KOPT-K1 (cell line): ENCODE measurements around the gene RNPEP.
"Not testable (repeated sequence)": the region's sequence is repeated elsewhere in the genome, so short reads cannot be mapped to it uniquely, and the experiment has no call there.

ENCODE experiments used
- H3K27ac ChIP-seq: fragments of 200-600 bp; sonication (generic); 2 replicates; pipeline ENCODE4 v1.5.1; 2016; ENCODE audit warnings: antibody characterized with exemption, mild to moderate bottlenecking, low read depth, low read length; ENCODE audit not compliant: poor library complexity, severe bottlenecking
- H3K36me3 ChIP-seq: fragments of 200-600 bp; sonication (generic); 2 replicates; pipeline ENCODE4 v1.5.1; 2017; ENCODE audit warnings: antibody characterized with exemption, mild to moderate bottlenecking, low read length, moderate library complexity; ENCODE audit not compliant: insufficient read depth
- H3K9me3 ChIP-seq: fragments of 200-600 bp; sonication (generic); 2 replicates; pipeline ENCODE4 v1.5.1; 2017; ENCODE audit warnings: antibody characterized with exemption, low read length, mild to moderate bottlenecking; ENCODE audit not compliant: insufficient read depth, poor library complexity, severe bottlenecking

Gene RNPEP

GRCh38 chr1:202012544-202013478 is 30.4 kb downstream of the RNPEP start:
- Histone ChIP-seq H3K27ac (no peak overlapping the region), H3K36me3 (no peaks in the 10 kb centered on the region), H3K9me3 (no peaks in the 10 kb centered on the region)

GRCh38 chr1:202013603-202014002 is 31.2 kb downstream of the RNPEP start:
- Histone ChIP-seq H3K36me3 (no peaks in the 10 kb centered on the region), H3K27ac (no peak overlapping the region)

GRCh38 chr1:202014060-202014459 is 31.6 kb downstream of the RNPEP start:
- Histone ChIP-seq H3K27ac (no peak overlapping the region), H3K36me3 (no peaks in the 10 kb centered on the region), H3K9me3 (no peaks in the 10 kb centered on the region)

More at GRCh38 chr1:202013603-202014002, 31.2 kb downstream of the RNPEP start:
- no peaks in the 10 kb centered on the region for H3K9me3 ChIP-seq

- H3K36me3 ChIP-seq = no peaks in the 10 kb centered on the region
- H3K27ac ChIP-seq = no peak overlapping the region
- no peaks in the 10 kb centered on the region for H3K9me3 ChIP-seq
These were observed 32.6 kb downstream of the RNPEP start for GRCh38 chr1:202014915-202015661.

- no peak overlapping the region for H3K27ac ChIP-seq
- H3K36me3 ChIP-seq = no peaks in the 10 kb centered on the region
- no peaks in the 10 kb centered on the region for H3K9me3 ChIP-seq
These were observed 33.2 kb downstream of the RNPEP start for GRCh38 chr1:202015662-202015937.

- H3K36me3 ChIP-seq = no peaks in the 10 kb centered on the region
- H3K27ac ChIP-seq = no peak overlapping the region
- H3K9me3 ChIP-seq = no peaks in the 10 kb centered on the region
These were observed 33.8 kb downstream of the RNPEP start for GRCh38 chr1:202016022-202016810.

- Histone ChIP-seq H3K9me3 (no peaks in the 10 kb centered on the region), H3K36me3 (no peaks in the 10 kb centered on the region), H3K27ac (no peak overlapping the region)
These were observed 34.6 kb downstream of the RNPEP start for GRCh38 chr1:202016811-202017748.

GRCh38 chr1:202017749-202018467 is 35.5 kb downstream of the RNPEP start:
- no peak overlapping the region for H3K27ac ChIP-seq
- no peaks in the 10 kb centered on the region for H3K9me3 ChIP-seq
- no peaks in the 10 kb centered on the region for H3K36me3 ChIP-seq

GRCh38 chr1:202018468-202019234 is 36.2 kb downstream of the RNPEP start:
- Histone ChIP-seq H3K36me3 (no peaks in the 10 kb centered on the region), H3K9me3 (no peaks in the 10 kb centered on the region), H3K27ac (no peak overlapping the region)

- not testable (repeated sequence) for H3K9me3 ChIP-seq, H3K36me3 ChIP-seq, H3K27ac ChIP-seq
These were observed 36.7 kb downstream of the RNPEP start for GRCh38 chr1:202019235-202019558.

- H3K36me3 ChIP-seq = no peaks in the 10 kb centered on the region
- H3K27ac ChIP-seq = no peak overlapping the region
- no peaks in the 10 kb centered on the region for H3K9me3 ChIP-seq
These were observed 40.6 kb downstream of the RNPEP start for GRCh38 chr1:202023001-202023433.

- H3K9me3 ChIP-seq = no peaks in the 10 kb centered on the region
- H3K27ac ChIP-seq = no peak overlapping the region
- no peaks in the 10 kb centered on the region for H3K36me3 ChIP-seq
These were observed 46.8 kb downstream of the RNPEP start for GRCh38 chr1:202029171-202029665.

- Histone ChIP-seq H3K27ac (no peak overlapping the region), H3K36me3 (no peaks in the 10 kb centered on the region), H3K9me3 (no peaks in the 10 kb centered on the region)
These were observed 47.3 kb downstream of the RNPEP start for GRCh38 chr1:202029727-202030126.
